Vagina (tissue), 2 donors: ENCODE data around the gene PRPF19.

Source experiments
- POLR2A ChIP-seq, 2 donors: fragments of 450-650 bp; IDR thresholded peaks; one replicate each; pipeline ENCODE4 v1.6.1; 2017; ENCODE audit warnings: antibody characterized with exemption in 2 of 2, mild to moderate bottlenecking in 2 of 2, moderate library complexity in 2 of 2
- TF ChIP-seq, protein P1 (sequence below), 3 experiments: fragments of 450-650 bp in 2 of 3; fragments of 200-600 bp in 1 of 3; sonication (generic) in 1 of 3; IDR thresholded peaks; one replicate each; pipeline ENCODE4 v1.5.1; 2017 to 2019; ENCODE audit warnings: antibody characterized with exemption in 3 of 3, mild to moderate bottlenecking in 2 of 3, moderate library complexity in 2 of 3

DNA sequence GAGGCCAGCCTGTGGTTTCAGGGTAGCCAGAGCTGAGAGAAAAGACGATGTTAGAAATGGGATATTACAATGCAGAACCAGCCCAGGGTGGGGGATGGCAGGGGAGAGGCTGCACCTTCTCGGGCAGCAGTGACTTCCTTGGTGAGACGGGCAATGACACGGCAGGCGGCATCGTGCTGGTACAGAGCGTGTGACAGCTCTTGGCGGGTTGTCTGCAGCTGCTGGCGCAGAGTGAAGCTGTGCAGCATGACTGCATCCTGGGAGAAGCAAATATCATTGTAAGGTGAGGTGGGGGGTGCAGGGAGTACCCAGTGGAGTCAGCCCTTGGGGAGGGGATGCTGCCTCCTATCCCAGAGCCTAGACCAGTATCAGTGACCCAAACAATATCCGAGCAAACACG lies 3.8 kb downstream of the PRPF19 start:
- TF ChIP-seq, protein P1, sequence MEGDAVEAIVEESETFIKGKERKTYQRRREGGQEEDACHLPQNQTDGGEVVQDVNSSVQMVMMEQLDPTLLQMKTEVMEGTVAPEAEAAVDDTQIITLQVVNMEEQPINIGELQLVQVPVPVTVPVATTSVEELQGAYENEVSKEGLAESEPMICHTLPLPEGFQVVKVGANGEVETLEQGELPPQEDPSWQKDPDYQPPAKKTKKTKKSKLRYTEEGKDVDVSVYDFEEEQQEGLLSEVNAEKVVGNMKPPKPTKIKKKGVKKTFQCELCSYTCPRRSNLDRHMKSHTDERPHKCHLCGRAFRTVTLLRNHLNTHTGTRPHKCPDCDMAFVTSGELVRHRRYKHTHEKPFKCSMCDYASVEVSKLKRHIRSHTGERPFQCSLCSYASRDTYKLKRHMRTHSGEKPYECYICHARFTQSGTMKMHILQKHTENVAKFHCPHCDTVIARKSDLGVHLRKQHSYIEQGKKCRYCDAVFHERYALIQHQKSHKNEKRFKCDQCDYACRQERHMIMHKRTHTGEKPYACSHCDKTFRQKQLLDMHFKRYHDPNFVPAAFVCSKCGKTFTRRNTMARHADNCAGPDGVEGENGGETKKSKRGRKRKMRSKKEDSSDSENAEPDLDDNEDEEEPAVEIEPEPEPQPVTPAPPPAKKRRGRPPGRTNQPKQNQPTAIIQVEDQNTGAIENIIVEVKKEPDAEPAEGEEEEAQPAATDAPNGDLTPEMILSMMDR (IDR thresholded peaks at IDR 0.05): no peak
- no peak for TF ChIP-seq POLR2A (IDR thresholded peaks at IDR 0.05)
